ENCODE results near the gene PRR5. TPM values are rescaled to one million over a fixed set of nuclear protein-coding genes. Genes with fewer than 3 reads are reported as not detected.
A peak's percentile ranks its signal among the peaks of the same experiment; 100 is the strongest.

PRR5 gene
- total RNA-seq, 1 donor from 2014 or later = 28.4 TPM

- DNase-seq (ENCODE audit: low spot score) = peak; percentile 51
These were observed 53.4 kb downstream of the PRR5 start for GRCh38 chr22:44755417-44755816.

GRCh38 chr22:44755956-44756361 lies 54.0 kb downstream of the PRR5 start:
- peak; percentile 50 for DNase-seq (ENCODE audit: low spot score)

- DNase-seq (ENCODE audit: low spot score) = peak; percentile 51
These were observed 56.5 kb downstream of the PRR5 start for GRCh38 chr22:44758344-44758973.

GRCh38 chr22:44759001-44759400 lies 57.0 kb downstream of the PRR5 start:
- no peak for DNase-seq (ENCODE audit: low spot score)

GRCh38 chr22:44759430-44760310 lies 57.7 kb downstream of the PRR5 start:
- no peak for DNase-seq (ENCODE audit: low spot score)

GRCh38 chr22:44760476-44760875 lies 58.5 kb downstream of the PRR5 start:
- DNase-seq (ENCODE audit: low spot score) = no peak

- DNase-seq (ENCODE audit: low spot score) = no peak
These were observed 59.0 kb downstream of the PRR5 start for GRCh38 chr22:44761025-44761424.

GRCh38 chr22:44764373-44764772 lies 62.4 kb downstream of the PRR5 start:
- no peak for DNase-seq (ENCODE audit: low spot score)

GRCh38 chr22:44764974-44765373 lies 63.0 kb downstream of the PRR5 start:
- DNase-seq (ENCODE audit: low spot score) = no peak

- no peak for DNase-seq (ENCODE audit: low spot score)
These were observed 63.7 kb downstream of the PRR5 start for GRCh38 chr22:44765571-44766285.

GRCh38 chr22:44773082-44773481 lies 71.1 kb downstream of the PRR5 start:
- DNase-seq (ENCODE audit: low spot score) = no peak

- no peak for DNase-seq (ENCODE audit: low spot score)
These were observed 73.9 kb downstream of the PRR5 start for GRCh38 chr22:44775862-44776261.

GRCh38 chr22:44776605-44777363 lies 74.8 kb downstream of the PRR5 start:
- DNase-seq (ENCODE audit: low spot score) = no peak

- no peak for DNase-seq (ENCODE audit: low spot score)
These were observed 75.4 kb downstream of the PRR5 start for GRCh38 chr22:44777364-44777755.

- DNase-seq (ENCODE audit: low spot score) = peak; percentile 77
These were observed 79.0 kb downstream of the PRR5 start for GRCh38 chr22:44780876-44781449.

GRCh38 chr22:44782363-44782963 lies 80.5 kb downstream of the PRR5 start:
- peak; percentile 86 for DNase-seq (ENCODE audit: low spot score)

GRCh38 chr22:44783091-44783490 lies 81.1 kb downstream of the PRR5 start:
- no peak for DNase-seq (ENCODE audit: low spot score)

- DNase-seq (ENCODE audit: low spot score) = no peak
These were observed 81.6 kb downstream of the PRR5 start for GRCh38 chr22:44783581-44783980.

GRCh38 chr22:44786136-44786535 lies 84.1 kb downstream of the PRR5 start:
- no peak for DNase-seq (ENCODE audit: low spot score)

- DNase-seq (ENCODE audit: low spot score) = no peak
These were observed 84.6 kb downstream of the PRR5 start for GRCh38 chr22:44786610-44787009.

Data from umbilical cord (tissue), 2 donors.